Right ventricle myocardium superior (tissue), 1 donor: ENCODE results near the gene UCK1. TPM values are rescaled to one million over a fixed set of nuclear protein-coding genes. Genes with fewer than 3 reads are reported as not detected.

Source experiments
- ATAC-seq: fragments of 200-7000 bp; cut with Tn5 transposase; one replicate; pipeline ENCODE4 v1.9.1; 2020; ENCODE audit warnings: mild to moderate bottlenecking; ENCODE audit not compliant: poor library complexity
- DNase-seq: peaks from one replicate; pipeline ENCODE4 v3.0.0-alpha.2; 2020
- intact Hi-C: fragments of 100-400 bp; cut with DNase I; formaldehyde crosslinking; loops from one replicate; pipeline ENCODE4 v1.11.2; 2022
- total RNA-seq: library from RNA; stranded (reverse); fragmentation: NEBNext Ultra II Directional; extraction: Animal tissue kit (Norgen Biotek cat#: 25700); gene quantifications from one replicate; pipeline ENCODE4 v1.2.1, GENCODE V29; 2021
- donor health status: DM: no; HTN: yes; CAD: no; lungs with severe emphysema.

UCK1 gene
- total RNA-seq, 1 donor from 2014 or later = 21.7 TPM

- ATAC-seq (peak; percentile 85), DNase-seq (peak; percentile 82)
- intact Hi-C loops = no loop called here
These were observed 47.6 kb downstream of the UCK1 start for GRCh38 chr9:131483319-131484050.

GRCh38 chr9:131482343-131483006 lies 48.6 kb downstream of the UCK1 start:
- ATAC-seq = no peak
- no peak for DNase-seq
- intact Hi-C loops = no loop called here

GRCh38 chr9:131481441-131482342 lies 49.4 kb downstream of the UCK1 start:
- ATAC-seq = no peak
- intact Hi-C loops = no loop called here
- no peak for DNase-seq

GRCh38 chr9:131480258-131480657 lies 50.8 kb downstream of the UCK1 start:
- ATAC-seq = no peak
- DNase-seq = no peak
- intact Hi-C loops = no loop called here

- ATAC-seq = no peak
- DNase-seq = no peak
- intact Hi-C loops = loop anchor here (10.0 kb wide), 1 partner anchor 104 kb away; no protein-coding TSS in a partner anchor
These were observed 52.2 kb downstream of the UCK1 start for GRCh38 chr9:131478911-131479310.

- intact Hi-C loops = loop anchor here (10.0 kb wide), 1 partner anchor 104 kb away; no protein-coding TSS in a partner anchor
- ATAC-seq = no peak
These were observed 52.6 kb downstream of the UCK1 start for GRCh38 chr9:131478421-131478868.

GRCh38 chr9:131477816-131478419 lies 53.1 kb downstream of the UCK1 start:
- ATAC-seq = no peak
- DNase-seq = no peak
- intact Hi-C loops = loop anchor here (10.0 kb wide), 1 partner anchor 103 kb away; no protein-coding TSS in a partner anchor

More at GRCh38 chr9:131478421-131478868, 52.6 kb downstream of the UCK1 start:
- peak; percentile 63 for DNase-seq

GRCh38 chr9:131477367-131477766 lies 53.7 kb downstream of the UCK1 start:
- ATAC-seq (peak; percentile 2), DNase-seq (no peak)
- intact Hi-C loops = loop anchor here (10.0 kb wide), 1 partner anchor 103 kb away; no protein-coding TSS in a partner anchor

GRCh38 chr9:131476777-131477345 lies 54.2 kb downstream of the UCK1 start:
- intact Hi-C loops = loop anchor here (10.0 kb wide), 1 partner anchor 102 kb away; no protein-coding TSS in a partner anchor

GRCh38 chr9:131475956-131476776 lies 54.9 kb downstream of the UCK1 start:
- DNase-seq (no peak), ATAC-seq (peak; percentile 62)
- intact Hi-C loops = loop anchor here (10.0 kb wide), 1 partner anchor 101 kb away; no protein-coding TSS in a partner anchor

More at GRCh38 chr9:131476777-131477345, 54.2 kb downstream of the UCK1 start:
- DNase-seq (peak; percentile 84), ATAC-seq (peak; percentile 85)

GRCh38 chr9:131475111-131475955 lies 55.7 kb downstream of the UCK1 start:
- peak; percentile 1 for ATAC-seq
- intact Hi-C loops = loop anchor here (10.0 kb wide), 1 partner anchor 101 kb away; no protein-coding TSS in a partner anchor
- no peak for DNase-seq

- intact Hi-C loops = loop anchor here (10.0 kb wide), 1 partner anchor 100 kb away; no protein-coding TSS in a partner anchor
- DNase-seq (no peak), ATAC-seq (no peak)
These were observed 56.4 kb downstream of the UCK1 start for GRCh38 chr9:131474711-131475110.

GRCh38 chr9:131473891-131474290 lies 57.2 kb downstream of the UCK1 start:
- ATAC-seq = no peak
- DNase-seq = no peak
- intact Hi-C loops = loop anchor here (10.0 kb wide), 1 partner anchor 99 kb away; no protein-coding TSS in a partner anchor
